ENCODE data around the gene AMBP. TPM values are rescaled to one million over a fixed set of nuclear protein-coding genes. Genes with fewer than 3 reads are reported as not detected.

Gene AMBP
- total and polyA plus RNA-seq, 2 of the 13 experiments (the other 11 are each of a cell fraction or from before 2014, with no cell fraction given), result 1,510 to 2,580 TPM

DNA sequence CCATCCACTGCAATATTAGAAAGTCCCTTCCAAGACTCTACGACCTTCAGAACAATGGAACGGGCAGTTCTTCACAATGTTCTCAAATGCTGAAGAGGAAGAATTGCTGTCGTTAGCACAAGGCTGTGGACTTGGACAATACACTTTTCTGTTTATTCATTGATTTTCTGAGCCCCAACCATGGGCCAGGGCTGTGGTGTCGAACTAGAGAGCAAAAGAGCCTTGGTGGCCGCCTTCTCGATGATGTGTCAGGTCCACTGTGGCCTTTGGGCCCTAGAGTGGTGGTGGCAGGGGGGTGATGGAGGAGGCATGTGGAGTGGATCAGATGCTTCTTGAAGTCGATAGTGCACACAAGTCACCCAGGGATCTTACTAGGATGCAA lies 39.5 kb upstream of the AMBP start (continued):
- TF ChIP-seq, protein P1, sequence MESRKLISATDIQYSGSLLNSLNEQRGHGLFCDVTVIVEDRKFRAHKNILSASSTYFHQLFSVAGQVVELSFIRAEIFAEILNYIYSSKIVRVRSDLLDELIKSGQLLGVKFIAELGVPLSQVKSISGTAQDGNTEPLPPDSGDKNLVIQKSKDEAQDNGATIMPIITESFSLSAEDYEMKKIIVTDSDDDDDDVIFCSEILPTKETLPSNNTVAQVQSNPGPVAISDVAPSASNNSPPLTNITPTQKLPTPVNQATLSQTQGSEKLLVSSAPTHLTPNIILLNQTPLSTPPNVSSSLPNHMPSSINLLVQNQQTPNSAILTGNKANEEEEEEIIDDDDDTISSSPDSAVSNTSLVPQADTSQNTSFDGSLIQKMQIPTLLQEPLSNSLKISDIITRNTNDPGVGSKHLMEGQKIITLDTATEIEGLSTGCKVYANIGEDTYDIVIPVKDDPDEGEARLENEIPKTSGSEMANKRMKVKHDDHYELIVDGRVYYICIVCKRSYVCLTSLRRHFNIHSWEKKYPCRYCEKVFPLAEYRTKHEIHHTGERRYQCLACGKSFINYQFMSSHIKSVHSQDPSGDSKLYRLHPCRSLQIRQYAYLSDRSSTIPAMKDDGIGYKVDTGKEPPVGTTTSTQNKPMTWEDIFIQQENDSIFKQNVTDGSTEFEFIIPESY (CRISPR knock-in tag; IDR thresholded peaks at IDR 0.05), result no peak
- TF ChIP-seq KLF13 (CRISPR knock-in tag; IDR thresholded peaks at IDR 0.05) (no peak), ZNF121 (CRISPR knock-in tag; IDR thresholded peaks at IDR 0.05) (peak; percentile 95), ZNF570 (CRISPR knock-in tag; IDR thresholded peaks at IDR 0.05; ENCODE audit: borderline replicate concordance) (no peak), FOXO1 (CRISPR knock-in tag; IDR thresholded peaks at IDR 0.05) (peak; percentile 22; the same call in 1 of the 2 replicates), SAFB2 (CRISPR knock-in tag; IDR thresholded peaks at IDR 0.05; ENCODE audit: borderline replicate concordance, low read depth) (no peak), FUBP1 (CRISPR knock-in tag; IDR thresholded peaks at IDR 0.05; ENCODE audit: borderline replicate concordance) (no peak), ZNF709 (CRISPR knock-in tag; IDR thresholded peaks at IDR 0.05) (no peak), AGO2 (optimal IDR thresholded peaks at IDR 0.05; ENCODE audit: low read depth, low read length) (no peak), KDM2A (CRISPR knock-in tag; IDR thresholded peaks at IDR 0.05; ENCODE audit: borderline replicate concordance, low read depth) (peak; percentile 4; the same call in 1 of the 2 replicates), ARNT (IDR thresholded peaks at IDR 0.05) (no peak), KDM5B (CRISPR knock-in tag; IDR thresholded peaks at IDR 0.05; ENCODE audit: borderline replicate concordance) (no peak), ZBTB26 (CRISPR knock-in tag; IDR thresholded peaks at IDR 0.05; ENCODE audit: borderline replicate concordance) (no peak), JUNB (CRISPR knock-in tag; IDR thresholded peaks at IDR 0.05; ENCODE audit: borderline replicate concordance) (no peak), TRIM22 (IDR thresholded peaks at IDR 0.05) (no peak), ZNF350 (CRISPR knock-in tag; IDR thresholded peaks at IDR 0.05; ENCODE audit: borderline replicate concordance, low read depth) (peak; percentile 40; the same call in 1 of the 2 replicates), DDIT3 (CRISPR knock-in tag; IDR thresholded peaks at IDR 0.05) (no peak), ZNF326 (CRISPR knock-in tag; IDR thresholded peaks at IDR 0.05; ENCODE audit: borderline replicate concordance) (no peak)
- TF ChIP-seq, protein P2, sequence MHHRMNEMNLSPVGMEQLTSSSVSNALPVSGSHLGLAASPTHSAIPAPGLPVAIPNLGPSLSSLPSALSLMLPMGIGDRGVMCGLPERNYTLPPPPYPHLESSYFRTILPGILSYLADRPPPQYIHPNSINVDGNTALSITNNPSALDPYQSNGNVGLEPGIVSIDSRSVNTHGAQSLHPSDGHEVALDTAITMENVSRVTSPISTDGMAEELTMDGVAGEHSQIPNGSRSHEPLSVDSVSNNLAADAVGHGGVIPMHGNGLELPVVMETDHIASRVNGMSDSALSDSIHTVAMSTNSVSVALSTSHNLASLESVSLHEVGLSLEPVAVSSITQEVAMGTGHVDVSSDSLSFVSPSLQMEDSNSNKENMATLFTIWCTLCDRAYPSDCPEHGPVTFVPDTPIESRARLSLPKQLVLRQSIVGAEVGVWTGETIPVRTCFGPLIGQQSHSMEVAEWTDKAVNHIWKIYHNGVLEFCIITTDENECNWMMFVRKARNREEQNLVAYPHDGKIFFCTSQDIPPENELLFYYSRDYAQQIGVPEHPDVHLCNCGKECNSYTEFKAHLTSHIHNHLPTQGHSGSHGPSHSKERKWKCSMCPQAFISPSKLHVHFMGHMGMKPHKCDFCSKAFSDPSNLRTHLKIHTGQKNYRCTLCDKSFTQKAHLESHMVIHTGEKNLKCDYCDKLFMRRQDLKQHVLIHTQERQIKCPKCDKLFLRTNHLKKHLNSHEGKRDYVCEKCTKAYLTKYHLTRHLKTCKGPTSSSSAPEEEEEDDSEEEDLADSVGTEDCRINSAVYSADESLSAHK (CRISPR knock-in tag; IDR thresholded peaks at IDR 0.05; ENCODE audit: borderline replicate concordance), result no peak
- TF ChIP-seq, protein P3, sequence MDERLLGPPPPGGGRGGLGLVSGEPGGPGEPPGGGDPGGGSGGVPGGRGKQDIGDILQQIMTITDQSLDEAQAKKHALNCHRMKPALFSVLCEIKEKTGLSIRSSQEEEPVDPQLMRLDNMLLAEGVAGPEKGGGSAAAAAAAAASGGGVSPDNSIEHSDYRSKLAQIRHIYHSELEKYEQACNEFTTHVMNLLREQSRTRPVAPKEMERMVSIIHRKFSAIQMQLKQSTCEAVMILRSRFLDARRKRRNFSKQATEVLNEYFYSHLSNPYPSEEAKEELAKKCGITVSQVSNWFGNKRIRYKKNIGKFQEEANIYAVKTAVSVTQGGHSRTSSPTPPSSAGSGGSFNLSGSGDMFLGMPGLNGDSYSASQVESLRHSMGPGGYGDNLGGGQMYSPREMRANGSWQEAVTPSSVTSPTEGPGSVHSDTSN (CRISPR knock-in tag; IDR thresholded peaks at IDR 0.05), result no peak
